ENCODE data around the gene TAS2R16.

GRCh38 chr7:123012435-123012834, 16.9 kb upstream of the TAS2R16 start:
- TF ChIP-seq ZNF274 (IDR thresholded peaks at IDR 0.05; ENCODE audit: low read depth, low read length) (no peak), SUZ12 (IDR thresholded peaks at IDR 0.05; ENCODE audit: extremely low read depth, insufficient read depth, insufficient read length) (no peak), YY1 (IDR thresholded peaks at IDR 0.05; ENCODE audit: insufficient read depth, insufficient read length) (no peak)

Data from NT2/D1 (cell line).